ENCODE data around the gene KCNH3.

The KCNH3 gene

DNA sequence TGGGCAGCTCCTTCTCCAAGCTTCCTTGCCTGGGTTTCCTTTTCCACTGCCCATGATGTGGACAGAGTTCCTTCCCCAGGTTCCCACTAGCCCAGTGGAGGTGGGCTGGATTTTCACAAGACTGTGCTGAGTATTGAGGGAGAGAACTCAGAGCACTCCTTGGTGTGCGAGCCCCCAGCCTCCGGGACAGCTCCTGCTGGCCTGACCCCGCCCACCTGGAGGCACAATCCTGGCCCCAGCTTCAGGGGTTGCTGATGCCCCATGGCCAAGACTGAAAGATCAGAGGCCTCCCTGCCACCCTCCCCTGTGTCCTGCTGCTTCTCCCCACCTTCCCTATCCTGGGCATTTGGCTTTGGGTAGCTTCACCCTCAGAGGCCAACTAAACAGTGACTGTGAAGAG, 7.7 kb downstream of the KCNH3 start:
- FAIRE-seq = no peak

DNA sequence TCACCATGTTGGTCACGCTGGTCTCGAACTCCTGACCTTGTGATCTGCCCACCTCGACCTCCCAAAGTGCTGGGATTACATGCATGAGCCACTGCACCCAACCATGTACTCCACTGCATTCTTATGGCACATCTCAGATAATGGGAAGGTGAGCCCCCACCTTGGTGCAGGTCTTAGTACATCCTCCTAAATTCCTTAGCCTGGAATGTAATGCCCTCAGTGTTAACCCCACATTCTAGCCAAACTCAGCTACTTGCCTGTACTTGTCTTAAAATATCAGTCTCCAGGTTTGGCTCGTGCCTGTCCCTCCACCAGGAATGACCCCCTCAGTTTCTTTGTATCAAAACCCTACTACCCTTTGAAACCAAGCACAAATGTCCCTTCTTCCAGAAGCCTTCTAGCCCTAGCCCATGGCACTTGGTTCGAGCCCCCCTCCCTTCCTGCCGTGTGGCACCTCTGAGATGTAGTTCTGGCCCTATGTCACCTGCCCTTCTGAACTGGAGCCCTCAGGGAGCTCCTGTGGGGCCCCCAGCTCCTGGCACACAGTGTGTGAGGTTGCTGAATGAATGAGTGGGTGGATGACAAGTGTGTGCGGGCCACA, 8.4 kb downstream of the KCNH3 start:
- FAIRE-seq = no peak

DNA sequence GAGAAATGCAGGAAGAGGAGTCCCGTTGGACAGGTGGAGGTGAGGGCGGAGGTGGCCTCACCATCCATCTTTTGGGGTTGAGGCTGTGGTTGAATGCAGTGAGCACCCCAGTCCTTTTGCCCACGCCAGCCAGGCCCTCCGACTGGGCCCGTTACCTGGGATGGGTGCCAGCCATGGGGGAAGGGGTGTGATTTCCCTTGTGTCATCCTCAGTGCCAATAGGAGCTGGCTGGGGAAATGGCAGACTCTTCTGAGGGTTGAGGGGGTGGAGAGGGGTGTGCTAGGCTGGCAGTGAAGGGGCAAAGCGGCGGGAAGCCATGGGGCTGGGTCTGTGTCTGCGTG, 9.6 kb downstream of the KCNH3 start:
- no peak for FAIRE-seq

DNA sequence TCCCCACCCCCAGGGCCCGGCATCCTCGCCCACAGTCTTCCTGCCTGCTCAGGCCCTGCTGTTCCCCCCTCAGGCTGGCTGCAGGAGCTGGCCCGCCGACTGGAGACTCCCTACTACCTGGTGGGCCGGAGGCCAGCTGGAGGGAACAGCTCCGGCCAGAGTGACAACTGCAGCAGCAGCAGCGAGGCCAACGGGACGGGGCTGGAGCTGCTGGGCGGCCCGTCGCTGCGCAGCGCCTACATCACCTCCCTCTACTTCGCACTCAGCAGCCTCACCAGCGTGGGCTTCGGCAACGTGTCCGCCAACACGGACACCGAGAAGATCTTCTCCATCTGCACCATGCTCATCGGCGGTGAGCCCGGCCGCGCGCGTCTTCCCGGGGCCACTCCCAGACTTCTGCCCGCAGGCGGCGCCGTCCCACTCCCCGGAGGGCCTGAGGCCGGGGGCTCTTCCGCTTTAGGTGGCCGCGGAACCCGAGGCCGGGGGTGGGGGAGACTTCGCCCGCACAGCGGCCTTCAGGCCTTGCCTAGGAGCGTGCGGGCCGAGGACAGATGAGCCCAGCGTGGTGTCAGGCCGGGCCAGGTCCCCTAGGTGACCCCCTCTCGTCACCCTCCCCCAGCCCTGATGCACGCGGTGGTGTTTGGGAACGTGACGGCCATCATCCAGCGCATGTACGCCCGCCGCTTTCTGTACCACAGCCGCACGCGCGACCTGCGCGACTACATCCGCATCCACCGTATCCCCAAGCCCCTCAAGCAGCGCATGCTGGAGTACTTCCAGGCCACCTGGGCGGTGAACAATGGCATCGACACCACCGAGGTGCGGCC, 10.2 kb downstream of the KCNH3 start:
- no peak for FAIRE-seq

GRCh38 chr12:49549735-49550692, 11.2 kb downstream of the KCNH3 start:
- no peak for FAIRE-seq

DNA sequence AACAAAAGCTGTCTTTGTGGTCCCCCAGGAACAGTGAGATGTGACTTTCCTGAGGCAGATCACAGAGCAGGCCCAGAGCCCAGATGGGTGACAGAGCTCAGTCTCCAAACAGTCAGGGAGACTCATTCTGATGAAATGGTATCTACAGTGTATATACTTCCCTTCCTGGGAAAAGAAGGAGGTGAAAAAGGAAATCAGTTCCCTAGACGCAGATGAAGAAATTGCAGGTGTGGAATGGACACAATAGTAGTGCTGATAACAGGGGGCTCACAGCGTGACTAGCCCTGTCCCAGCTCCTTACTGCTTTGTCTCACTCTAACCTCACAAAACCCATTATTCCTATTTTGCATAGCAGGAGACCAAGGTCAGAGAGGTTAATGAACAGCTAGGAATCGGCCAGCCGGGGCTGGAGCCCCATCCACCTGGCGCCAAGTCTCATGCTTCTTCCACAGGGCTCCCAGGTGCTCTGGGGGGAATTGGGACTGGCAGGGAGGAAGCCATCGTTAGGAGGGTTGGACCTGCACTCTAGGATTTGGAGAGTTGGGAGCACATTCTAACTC, 11.9 kb downstream of the KCNH3 start:
- FAIRE-seq = no peak

DNA sequence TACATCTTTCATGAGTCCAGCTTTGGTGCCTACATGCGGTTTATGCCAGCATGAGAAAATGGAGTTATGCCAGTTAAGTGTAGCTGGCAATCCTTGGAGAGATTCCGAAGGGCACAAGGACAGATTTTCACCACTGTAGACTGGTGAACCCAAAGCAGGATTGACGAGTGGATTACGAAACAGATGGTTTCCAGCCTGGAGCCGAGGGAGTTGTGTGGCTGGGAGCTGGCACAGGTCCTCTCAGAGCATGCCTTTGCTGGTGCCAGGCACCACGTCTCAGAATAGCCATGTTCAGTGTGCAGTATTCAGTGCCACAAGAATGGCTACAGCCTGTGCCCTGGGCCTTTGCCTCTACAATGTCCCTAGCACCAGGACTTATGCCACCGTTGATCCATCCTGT, 13.2 kb downstream of the KCNH3 start:
- no peak for FAIRE-seq

DNA sequence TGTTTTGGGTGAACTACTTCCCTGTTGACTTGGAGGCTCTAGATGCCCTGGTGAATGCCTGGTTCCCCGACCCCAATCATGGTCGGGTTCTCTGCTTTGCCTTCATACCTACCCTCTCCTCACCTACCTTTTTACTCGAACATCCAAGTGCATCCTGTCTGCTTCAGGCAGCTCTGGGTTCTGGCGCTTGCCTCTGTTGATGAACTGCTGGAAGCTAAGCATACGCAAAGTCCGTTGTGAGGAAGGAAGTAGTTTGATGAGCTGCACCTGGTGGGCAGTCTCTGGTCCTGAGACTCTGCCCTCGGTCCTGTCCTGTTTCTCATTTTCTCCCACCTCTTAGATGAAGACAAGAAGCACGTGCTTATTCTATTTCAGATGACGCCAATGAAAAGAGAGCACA, 13.6 kb downstream of the KCNH3 start:
- no peak for FAIRE-seq

DNA sequence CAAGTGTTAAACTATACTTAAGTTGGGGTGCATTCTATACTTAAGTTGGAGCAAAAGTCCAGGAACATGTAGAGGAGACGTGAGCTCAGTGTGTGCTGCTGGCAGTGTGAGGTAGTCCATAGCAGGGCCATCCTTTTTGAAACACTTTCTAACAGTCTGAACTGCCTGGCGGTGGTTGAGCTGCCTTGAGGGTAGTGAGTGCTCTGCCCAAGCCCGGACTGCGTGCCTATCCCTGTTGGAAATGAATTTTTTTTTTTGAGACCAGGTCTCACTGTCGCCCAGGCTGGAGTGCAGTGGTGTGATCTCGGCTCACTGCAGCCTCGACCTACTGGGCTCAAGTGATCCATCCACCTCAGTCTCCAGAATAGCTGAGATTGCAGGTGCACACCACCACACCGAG, 14.1 kb downstream of the KCNH3 start:
- no peak for FAIRE-seq

GRCh38 chr12:49553512-49554088, 14.8 kb downstream of the KCNH3 start:
- peak; percentile 87 for FAIRE-seq

DNA sequence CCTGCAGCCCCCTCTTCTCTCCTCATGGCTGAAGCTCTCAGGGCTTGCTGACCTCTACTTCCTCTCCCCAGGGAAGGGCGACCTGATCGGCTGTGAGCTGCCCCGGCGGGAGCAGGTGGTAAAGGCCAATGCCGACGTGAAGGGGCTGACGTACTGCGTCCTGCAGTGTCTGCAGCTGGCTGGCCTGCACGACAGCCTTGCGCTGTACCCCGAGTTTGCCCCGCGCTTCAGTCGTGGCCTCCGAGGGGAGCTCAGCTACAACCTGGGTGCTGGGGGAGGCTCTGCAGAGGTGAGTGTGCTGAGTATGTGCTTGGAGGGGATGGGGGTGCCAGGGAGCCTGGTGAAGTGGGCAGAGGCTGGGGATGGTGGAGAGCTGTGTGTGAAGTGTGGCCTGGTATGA, 15.4 kb downstream of the KCNH3 start:
- no peak for FAIRE-seq

- no peak for FAIRE-seq
Observed at GRCh38 chr12:49555631-49556390, 17.0 kb downstream of the KCNH3 start.

DNA sequence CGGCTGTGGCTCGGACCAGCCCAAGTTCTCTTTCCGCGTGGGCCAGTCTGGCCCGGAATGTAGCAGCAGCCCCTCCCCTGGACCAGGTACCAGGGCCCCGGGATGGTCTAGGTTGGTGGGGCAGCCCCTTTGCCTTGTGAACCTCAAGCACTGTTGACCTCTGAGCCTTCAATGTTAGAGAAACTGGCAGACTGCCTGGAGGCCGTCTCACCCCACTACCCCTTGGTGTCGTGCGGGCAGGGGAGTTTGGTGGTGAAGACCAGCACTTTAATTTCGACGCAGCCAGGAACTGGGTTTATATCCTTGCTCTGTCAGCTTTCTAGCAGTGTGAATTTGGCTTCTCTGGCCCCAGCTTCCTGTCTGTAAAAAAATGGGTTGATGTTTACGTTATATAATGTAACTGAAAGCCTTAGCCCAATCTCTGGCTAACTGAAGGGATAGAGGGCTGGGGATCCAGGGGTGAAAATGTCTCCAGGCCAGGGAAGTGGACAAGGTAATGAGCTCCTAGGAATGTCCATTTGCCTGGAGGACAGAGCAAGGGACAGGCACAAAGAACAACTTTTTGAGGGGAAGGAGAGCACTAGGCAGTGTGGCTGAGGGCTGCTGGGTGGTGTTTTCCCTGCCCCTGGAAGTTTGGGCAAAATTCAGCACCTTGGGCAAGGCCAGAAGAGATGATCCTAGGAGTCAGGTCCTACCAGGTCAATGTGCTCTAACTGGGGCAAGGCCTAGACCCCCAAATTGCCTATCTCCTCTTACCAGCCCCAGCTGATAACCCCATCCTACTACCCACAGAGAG, 17.8 kb downstream of the KCNH3 start:
- no peak for FAIRE-seq

- no peak for FAIRE-seq
Observed at GRCh38 chr12:49557187-49557916, 18.5 kb downstream of the KCNH3 start.

DNA sequence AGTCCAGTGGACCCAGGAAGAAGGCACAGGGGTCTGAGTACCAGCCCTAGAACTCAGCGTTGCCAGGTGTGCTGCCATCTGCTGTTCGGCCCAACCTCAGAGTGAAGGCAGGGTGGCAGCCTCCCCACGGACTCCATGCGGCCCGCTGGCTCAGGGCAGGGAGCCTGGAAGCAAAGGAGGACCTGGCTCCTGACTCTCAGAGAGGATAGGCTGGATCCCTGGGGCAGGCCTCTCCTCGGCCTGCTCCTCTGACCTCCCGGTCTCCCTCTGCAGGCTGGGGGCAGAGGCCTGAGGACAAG, 19.0 kb downstream of the KCNH3 start:
- no peak for FAIRE-seq

GRCh38 chr12:49558526-49558925, 19.7 kb downstream of the KCNH3 start:
- FAIRE-seq = no peak

DNA sequence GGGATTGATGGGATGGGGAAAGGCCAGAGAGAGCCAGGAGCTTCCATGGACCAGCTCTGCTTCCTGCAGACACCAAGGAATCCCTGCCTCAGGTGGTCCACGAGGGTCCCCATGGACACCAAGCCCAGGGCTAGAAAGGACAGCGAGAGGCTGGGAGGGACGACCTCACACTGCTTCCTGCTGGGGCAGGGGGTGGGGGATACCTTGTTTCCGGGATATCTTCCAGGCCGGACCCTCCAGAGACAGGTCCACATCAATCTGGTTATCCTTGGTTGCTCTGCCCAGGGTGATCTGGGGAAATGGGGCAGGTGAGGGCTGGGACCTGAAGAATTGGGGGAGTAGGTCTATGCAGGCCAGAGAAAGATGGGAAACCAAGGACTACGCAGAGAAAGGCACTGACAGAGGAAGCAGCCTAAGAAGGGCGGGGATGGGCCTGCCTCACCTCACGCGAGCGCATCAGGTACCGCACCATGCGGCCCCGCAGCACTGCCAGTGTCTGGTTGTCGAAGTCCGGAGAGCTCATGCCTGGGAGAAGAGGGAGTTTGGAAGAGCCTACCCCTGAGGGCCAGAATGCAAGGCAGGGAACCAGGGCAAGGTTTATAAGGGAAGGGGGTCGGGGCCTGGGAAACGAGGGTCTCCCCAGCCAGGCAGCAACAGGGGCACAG, 20.3 kb downstream of the KCNH3 start:
- FAIRE-seq = no peak

DNA sequence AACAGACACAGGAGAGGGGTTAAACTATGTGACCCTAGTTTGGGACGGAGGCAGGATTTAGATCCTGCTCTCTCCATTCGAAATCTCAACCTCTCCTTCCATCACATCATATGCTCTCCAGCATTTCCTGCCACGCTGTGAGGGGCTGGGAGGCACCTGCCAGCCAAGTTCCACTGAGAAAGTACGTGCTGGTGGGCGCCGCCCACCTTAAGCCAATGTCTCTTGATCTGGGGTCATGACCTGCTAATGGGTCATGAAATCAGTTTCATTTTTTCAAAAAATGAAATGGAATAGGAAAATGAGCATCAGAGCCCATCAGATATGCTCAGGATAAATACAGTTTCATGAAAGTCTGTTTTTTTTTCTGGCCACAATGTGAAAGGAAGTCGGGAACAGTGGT, 21.9 kb downstream of the KCNH3 start:
- FAIRE-seq = no peak

GRCh38 chr12:49562233-49562632, 23.4 kb downstream of the KCNH3 start:
- FAIRE-seq = no peak

DNA sequence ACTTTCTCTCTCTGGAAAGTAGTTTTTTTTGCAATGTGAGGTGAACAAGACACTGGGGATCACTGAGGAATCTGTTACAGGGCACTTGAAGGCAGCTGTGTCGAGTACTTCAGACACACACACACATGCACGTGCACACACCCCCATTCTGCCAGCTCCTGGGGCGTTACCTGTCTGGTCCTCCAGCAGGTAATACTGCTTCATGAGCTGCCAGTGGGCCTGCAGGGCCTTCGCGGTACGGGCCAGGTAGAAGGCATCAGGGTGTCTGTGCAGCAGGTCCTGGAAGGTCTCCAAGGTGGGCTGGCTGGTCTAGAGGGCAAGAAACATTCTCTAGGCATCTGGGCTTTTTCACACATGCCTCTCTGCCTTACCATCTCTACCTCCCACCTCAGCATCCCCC, 24.0 kb downstream of the KCNH3 start:
- no peak for FAIRE-seq
